OCI-LY3 (cell line): ENCODE results near the gene FERMT3.

Experiments used
- H2AFZ ChIP-seq: fragments of 200-600, 300-600 bp; shearing (Covaris generic); 2 replicates; pipeline ENCODE4 v1.6.0; 2014; ENCODE audit warnings: antibody characterized with exemption, low read depth, low read length
- H3K27ac ChIP-seq: fragments of 200-600, 300-600 bp; sonication (generic); 2 replicates; pipeline ENCODE4 v1.5.1; 2014; ENCODE audit warnings: mild to moderate bottlenecking, low read length, moderate library complexity, mixed read lengths
- H3K27me3 ChIP-seq: fragments of 200-600, 300-600 bp; sonication (generic); 2 replicates; pipeline ENCODE4 v1.6.1; 2014; ENCODE audit warnings: low read depth, low read length, mixed read lengths
- H3K36me3 ChIP-seq: fragments of 200-600, 300-600 bp; sonication (generic); replicated peaks from 2 replicates; pipeline ENCODE3; 2014; ENCODE audit warnings: low read depth, low read length, mixed read lengths
- H3K4me1 ChIP-seq: fragments of 300-600, 200-600 bp; sonication (generic); 2 replicates; pipeline ENCODE4 v1.6.1; 2014; ENCODE audit warnings: low read length, mixed read lengths
- H3K4me2 ChIP-seq: fragments of 200-600, 300-600 bp; sonication (generic); 2 replicates; pipeline ENCODE4 v1.6.1; 2014; ENCODE audit warnings: low read length, mixed read lengths
- H3K4me3 ChIP-seq: fragments of 300-600, 200-600 bp; sonication (generic); 2 replicates; pipeline ENCODE4 v1.5.1; 2014; ENCODE audit warnings: antibody characterized with exemption, mild to moderate bottlenecking, low read length, moderate library complexity
- H3K79me2 ChIP-seq: fragments of 300-600, 200-600 bp; shearing (Covaris generic); 2 replicates; pipeline ENCODE4 v1.6.1; 2014; ENCODE audit warnings: mild to moderate bottlenecking, low read length, mixed read lengths
- H3K9ac ChIP-seq: fragments of 300-600, 200-600 bp; shearing (Covaris generic); 2 replicates; pipeline ENCODE4 v1.6.0; 2014; ENCODE audit warnings: mild to moderate bottlenecking, low read length, moderate library complexity
- H3K9me3 ChIP-seq: fragments of 200-600, 300-600 bp; shearing (Covaris generic); 2 replicates; pipeline ENCODE4 v1.6.1; 2014; ENCODE audit warnings: low read length, mixed read lengths; ENCODE audit not compliant: insufficient read depth
- H4K20me1 ChIP-seq: fragments of 200-600, 300-600 bp; sonication (generic); 2 replicates; pipeline ENCODE4 v1.6.1; 2016; ENCODE audit warnings: low read length, mixed read lengths; ENCODE audit not compliant: insufficient read depth
- CTCF ChIP-seq: fragments of 200-600, 300-600 bp; sonication (generic); IDR thresholded peaks from 2 replicates; pipeline ENCODE4 v1.5.1; 2014; ENCODE audit warnings: antibody characterized with exemption, low read length, low read depth
- EZH2phosphoT487 ChIP-seq: fragments of 200-600 bp; shearing (Covaris generic); IDR thresholded peaks from 2 replicates; pipeline ENCODE4 v1.6.1; 2018; ENCODE audit warnings: antibody characterized with exemption, mixed run types, low read depth

FERMT3 gene

GRCh38 chr11:64252003-64252872 lies 45.7 kb downstream of the FERMT3 start:
- peaks cover 22% of the 10 kb centered on the region for H3K79me2 ChIP-seq
- peaks cover 11% of the 10 kb centered on the region for H3K36me3 ChIP-seq
- TF ChIP-seq CTCF: peak; percentile 61
- no peak for TF ChIP-seq EZH2phosphoT487
- peak overlapping the region; percentile 78 for H3K4me2 ChIP-seq
- peaks cover 11% of the 10 kb centered on the region; the same call in 1 of the 2 replicates for H4K20me1 ChIP-seq
- H3K9me3 ChIP-seq: no peaks in the 10 kb centered on the region
- H3K27ac ChIP-seq: peak overlapping the region; percentile 36
- H3K4me3 ChIP-seq: peak overlapping the region; percentile 93
- peak overlapping the region; percentile 88 for H3K9ac ChIP-seq
- no peaks in the 10 kb centered on the region for H3K27me3 ChIP-seq
- peaks cover 33% of the 10 kb centered on the region for H3K4me1 ChIP-seq
- no peak overlapping the region for H2AFZ ChIP-seq

- peak overlapping the region; percentile 93 for H3K4me3 ChIP-seq
Observed at GRCh38 chr11:64253043-64253442, 46.5 kb downstream of the FERMT3 start.

GRCh38 chr11:64253481-64253880 lies 47.0 kb downstream of the FERMT3 start:
- no peak for TF ChIP-seq EZH2phosphoT487
- no peak for TF ChIP-seq CTCF
- Histone ChIP-seq H3K79me2 (peaks cover 22% of the 10 kb centered on the region), H3K27me3 (no peaks in the 10 kb centered on the region), H3K4me3 (peak overlapping the region; percentile 93; the same call in 1 of the 2 replicates), H3K36me3 (peaks cover 13% of the 10 kb centered on the region), H3K9me3 (no peaks in the 10 kb centered on the region), H3K27ac (peak overlapping the region; percentile 36; the same call in 1 of the 2 replicates), H3K9ac (no peak overlapping the region), H4K20me1 (peaks cover 11% of the 10 kb centered on the region; the same call in 1 of the 2 replicates), H3K4me2 (peak overlapping the region; percentile 78; the same call in 1 of the 2 replicates), H3K4me1 (peaks cover 25% of the 10 kb centered on the region), H2AFZ (no peak overlapping the region)

More at GRCh38 chr11:64253043-64253442, 46.5 kb downstream of the FERMT3 start:
- Histone ChIP-seq H3K9ac (peak overlapping the region; percentile 88), H3K79me2 (peaks cover 22% of the 10 kb centered on the region), H3K27ac (peak overlapping the region; percentile 36), H3K9me3 (no peaks in the 10 kb centered on the region), H3K36me3 (peaks cover 11% of the 10 kb centered on the region), H3K4me1 (peaks cover 28% of the 10 kb centered on the region), H3K4me2 (peak overlapping the region; percentile 78), H3K27me3 (no peaks in the 10 kb centered on the region), H4K20me1 (peaks cover 11% of the 10 kb centered on the region; the same call in 1 of the 2 replicates), H2AFZ (no peak overlapping the region)
- TF ChIP-seq CTCF (no peak), EZH2phosphoT487 (no peak)

GRCh38 chr11:64254326-64254725 lies 47.8 kb downstream of the FERMT3 start:
- H2AFZ ChIP-seq: no peak overlapping the region
- no peak overlapping the region for H3K9ac ChIP-seq
- H3K79me2 ChIP-seq: peaks cover 22% of the 10 kb centered on the region
- peaks cover 32% of the 10 kb centered on the region for H3K4me1 ChIP-seq
- peaks cover 11% of the 10 kb centered on the region; the same call in 1 of the 2 replicates for H4K20me1 ChIP-seq
- TF ChIP-seq EZH2phosphoT487: no peak
- H3K27me3 ChIP-seq: no peaks in the 10 kb centered on the region
- H3K36me3 ChIP-seq: peaks cover 21% of the 10 kb centered on the region
- H3K9me3 ChIP-seq: no peaks in the 10 kb centered on the region
- no peak overlapping the region for H3K4me3 ChIP-seq
- H3K27ac ChIP-seq: no peak overlapping the region
- H3K4me2 ChIP-seq: no peak overlapping the region
